Endothelial cell of umbilical vein (primary cell): Measurements from ENCODE around the gene CNR2.

Experiments
- CTCF ChIP-seq, 2 donors: IDR thresholded peaks; 1 replicate in 1 of 2; 2 replicates in 1 of 2; pipeline ENCODE4 v1.5.1; 2011; ENCODE audit warnings: low read length in 2 of 2, mild to moderate bottlenecking in 2 of 2, moderate library complexity in 2 of 2, control low read depth in 1 of 2, inconsistent platforms in 1 of 2, low read depth in 1 of 2; ENCODE audit not compliant: insufficient read depth in 1 of 2; ENCODE audit errors: extremely low read depth in 1 of 2
- EZH2 ChIP-seq: IDR thresholded peaks from 2 replicates; pipeline ENCODE4 v1.6.1; 2012; ENCODE audit warnings: borderline replicate concordance, low read depth, mild to moderate bottlenecking, moderate library complexity, low read length, inconsistent platforms; ENCODE audit not compliant: severe bottlenecking
- POLR2A ChIP-seq: IDR thresholded peaks from 2 replicates; pipeline ENCODE4 v1.6.1; 2012; ENCODE audit warnings: low read depth, mild to moderate bottlenecking, control low read depth, low read length
- TF ChIP-seq, protein P1 (sequence below): IDR thresholded peaks from 2 replicates; pipeline ENCODE4 v1.6.1; 2011; ENCODE audit not compliant: insufficient read depth, insufficient read length

DNA sequence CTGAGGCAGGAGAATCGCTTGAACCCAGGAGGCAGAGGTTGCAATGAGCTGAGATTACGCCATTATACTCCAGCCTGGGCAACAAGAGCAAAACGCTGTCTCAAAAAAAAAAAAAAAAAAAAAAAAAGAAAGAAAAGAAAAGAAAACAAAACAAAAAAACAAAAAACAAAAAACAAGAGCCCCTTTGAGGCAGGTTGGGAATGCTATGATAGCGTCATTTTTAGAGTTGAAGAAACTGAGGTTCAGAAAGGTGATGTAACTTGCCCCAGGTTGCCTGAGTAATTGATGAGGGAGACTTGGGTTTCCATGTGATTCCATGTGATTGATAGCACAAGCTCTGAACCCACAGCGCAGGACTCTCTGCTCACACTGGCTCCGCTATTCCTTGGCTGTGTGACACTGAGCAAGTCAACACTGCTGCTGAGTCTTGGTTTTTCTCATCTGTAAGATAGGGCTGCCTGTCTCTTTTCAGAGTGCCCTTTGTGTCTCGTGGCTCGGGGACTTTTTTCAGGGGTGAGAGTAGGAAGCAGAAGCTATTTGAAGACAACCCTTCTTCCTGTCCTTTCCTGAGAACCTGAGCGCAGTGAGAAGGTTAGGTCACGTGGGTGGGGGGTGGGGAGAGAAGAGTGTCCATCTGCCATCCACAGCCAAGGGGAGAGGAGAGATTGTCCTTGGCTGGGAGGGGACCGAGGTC, 2.5 kb downstream of the CNR2 start:
- TF ChIP-seq CTCF (IDR thresholded peaks at IDR 0.05; ENCODE audit: extremely low read depth in 1 of 2, insufficient read depth in 1 of 2, low read depth in 1 of 2, low read length in 2 of 2) (no peak), POLR2A (no peak), EZH2 (no peak)
- TF ChIP-seq, protein P1, sequence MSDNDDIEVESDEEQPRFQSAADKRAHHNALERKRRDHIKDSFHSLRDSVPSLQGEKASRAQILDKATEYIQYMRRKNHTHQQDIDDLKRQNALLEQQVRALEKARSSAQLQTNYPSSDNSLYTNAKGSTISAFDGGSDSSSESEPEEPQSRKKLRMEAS: no peak
